ENCODE results near the gene FXYD2.

DNA sequence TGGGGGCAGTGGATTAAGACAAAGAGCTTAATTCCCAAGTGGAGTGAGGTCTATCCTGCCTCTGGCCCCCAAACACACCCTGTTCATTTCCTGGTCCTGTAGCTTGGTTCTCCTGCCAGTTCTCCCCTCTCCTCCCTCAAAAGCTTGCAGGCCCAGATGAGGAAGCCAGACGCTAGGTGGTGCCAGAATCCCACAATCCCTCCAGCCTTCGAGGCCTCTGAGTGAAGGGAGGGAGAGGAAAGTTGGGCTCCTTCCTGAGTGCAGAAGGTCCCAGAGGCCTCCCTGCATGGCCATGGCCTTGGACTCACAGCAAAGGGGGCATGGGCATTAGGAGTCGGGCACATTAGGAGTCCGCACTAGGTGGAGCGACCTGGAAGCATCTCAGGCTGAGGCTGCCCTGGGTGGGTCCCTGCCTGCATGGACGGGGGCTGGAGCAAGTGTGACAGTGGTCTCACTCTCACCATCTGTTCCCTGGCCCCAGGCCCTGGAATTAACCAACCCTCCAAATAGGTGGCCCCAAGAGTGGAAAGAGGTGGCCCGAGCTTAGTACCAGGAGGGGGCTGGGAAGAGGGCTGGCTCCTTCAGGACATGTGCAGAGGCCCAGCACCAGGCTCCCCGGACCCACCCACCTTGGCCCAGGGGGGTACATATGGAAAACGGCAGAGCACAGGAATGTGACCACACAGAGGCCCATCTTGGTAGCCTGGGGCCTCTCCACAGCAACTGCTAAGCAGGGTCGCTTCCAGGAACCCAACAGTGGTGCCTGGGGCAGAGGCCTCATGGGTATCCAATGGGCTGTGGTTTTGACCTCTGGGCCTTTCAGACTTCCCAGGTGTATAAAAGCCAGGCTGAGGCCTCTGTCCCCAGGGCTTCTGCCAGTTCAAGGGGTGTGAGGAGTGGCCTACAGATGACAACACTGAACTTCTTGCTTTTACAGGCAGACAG lies 5.2 kb downstream of the FXYD2 start:
- TF ChIP-seq, protein P1, sequence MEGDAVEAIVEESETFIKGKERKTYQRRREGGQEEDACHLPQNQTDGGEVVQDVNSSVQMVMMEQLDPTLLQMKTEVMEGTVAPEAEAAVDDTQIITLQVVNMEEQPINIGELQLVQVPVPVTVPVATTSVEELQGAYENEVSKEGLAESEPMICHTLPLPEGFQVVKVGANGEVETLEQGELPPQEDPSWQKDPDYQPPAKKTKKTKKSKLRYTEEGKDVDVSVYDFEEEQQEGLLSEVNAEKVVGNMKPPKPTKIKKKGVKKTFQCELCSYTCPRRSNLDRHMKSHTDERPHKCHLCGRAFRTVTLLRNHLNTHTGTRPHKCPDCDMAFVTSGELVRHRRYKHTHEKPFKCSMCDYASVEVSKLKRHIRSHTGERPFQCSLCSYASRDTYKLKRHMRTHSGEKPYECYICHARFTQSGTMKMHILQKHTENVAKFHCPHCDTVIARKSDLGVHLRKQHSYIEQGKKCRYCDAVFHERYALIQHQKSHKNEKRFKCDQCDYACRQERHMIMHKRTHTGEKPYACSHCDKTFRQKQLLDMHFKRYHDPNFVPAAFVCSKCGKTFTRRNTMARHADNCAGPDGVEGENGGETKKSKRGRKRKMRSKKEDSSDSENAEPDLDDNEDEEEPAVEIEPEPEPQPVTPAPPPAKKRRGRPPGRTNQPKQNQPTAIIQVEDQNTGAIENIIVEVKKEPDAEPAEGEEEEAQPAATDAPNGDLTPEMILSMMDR (IDR thresholded peaks at IDR 0.05) = no peak
- TF ChIP-seq SMAD4 (CRISPR knock-in tag; IDR thresholded peaks at IDR 0.05) (no peak), CBFB (CRISPR knock-in tag; IDR thresholded peaks at IDR 0.05; ENCODE audit: low read depth) (no peak), ZNF423 (CRISPR knock-in tag; IDR thresholded peaks at IDR 0.05) (no peak), MAX (CRISPR knock-in tag; IDR thresholded peaks at IDR 0.05) (no peak)

Data from WTC11 (cell line).